MM.1S (cell line): ENCODE data around the gene EZH1.

Experiments
- EZH2 ChIP-seq: fragments of 300-600 bp; sonication (generic); optimal IDR thresholded peaks from 2 replicates; pipeline ENCODE3; 2017; ENCODE audit warnings: low read depth, mild to moderate bottlenecking, antibody characterized with exemption, low read length, mixed read lengths
- EZH2phosphoT487 ChIP-seq: fragments of 300-600 bp; sonication (generic); IDR thresholded peaks from 2 replicates; pipeline ENCODE4 v1.6.1; 2018; ENCODE audit warnings: antibody characterized with exemption, low read length
- TF ChIP-seq, protein P1 (sequence below): fragments of 300-600 bp; sonication (generic); IDR thresholded peaks from 2 replicates; pipeline ENCODE4 v1.5.1; 2016; ENCODE audit warnings: antibody characterized with exemption, low read length, mixed read lengths

- TF ChIP-seq, protein P1, sequence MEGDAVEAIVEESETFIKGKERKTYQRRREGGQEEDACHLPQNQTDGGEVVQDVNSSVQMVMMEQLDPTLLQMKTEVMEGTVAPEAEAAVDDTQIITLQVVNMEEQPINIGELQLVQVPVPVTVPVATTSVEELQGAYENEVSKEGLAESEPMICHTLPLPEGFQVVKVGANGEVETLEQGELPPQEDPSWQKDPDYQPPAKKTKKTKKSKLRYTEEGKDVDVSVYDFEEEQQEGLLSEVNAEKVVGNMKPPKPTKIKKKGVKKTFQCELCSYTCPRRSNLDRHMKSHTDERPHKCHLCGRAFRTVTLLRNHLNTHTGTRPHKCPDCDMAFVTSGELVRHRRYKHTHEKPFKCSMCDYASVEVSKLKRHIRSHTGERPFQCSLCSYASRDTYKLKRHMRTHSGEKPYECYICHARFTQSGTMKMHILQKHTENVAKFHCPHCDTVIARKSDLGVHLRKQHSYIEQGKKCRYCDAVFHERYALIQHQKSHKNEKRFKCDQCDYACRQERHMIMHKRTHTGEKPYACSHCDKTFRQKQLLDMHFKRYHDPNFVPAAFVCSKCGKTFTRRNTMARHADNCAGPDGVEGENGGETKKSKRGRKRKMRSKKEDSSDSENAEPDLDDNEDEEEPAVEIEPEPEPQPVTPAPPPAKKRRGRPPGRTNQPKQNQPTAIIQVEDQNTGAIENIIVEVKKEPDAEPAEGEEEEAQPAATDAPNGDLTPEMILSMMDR, result no peak
- TF ChIP-seq EZH2 (no peak), EZH2phosphoT487 (no peak)
Observed at GRCh38 chr17:42759982-42760651, 15.3 kb upstream of the EZH1 start.
